Measurements from ENCODE around the gene KRTAP10-5.
A peak's percentile ranks its signal among the peaks of the same experiment; 100 is the strongest.

Gene KRTAP10-5

DNA sequence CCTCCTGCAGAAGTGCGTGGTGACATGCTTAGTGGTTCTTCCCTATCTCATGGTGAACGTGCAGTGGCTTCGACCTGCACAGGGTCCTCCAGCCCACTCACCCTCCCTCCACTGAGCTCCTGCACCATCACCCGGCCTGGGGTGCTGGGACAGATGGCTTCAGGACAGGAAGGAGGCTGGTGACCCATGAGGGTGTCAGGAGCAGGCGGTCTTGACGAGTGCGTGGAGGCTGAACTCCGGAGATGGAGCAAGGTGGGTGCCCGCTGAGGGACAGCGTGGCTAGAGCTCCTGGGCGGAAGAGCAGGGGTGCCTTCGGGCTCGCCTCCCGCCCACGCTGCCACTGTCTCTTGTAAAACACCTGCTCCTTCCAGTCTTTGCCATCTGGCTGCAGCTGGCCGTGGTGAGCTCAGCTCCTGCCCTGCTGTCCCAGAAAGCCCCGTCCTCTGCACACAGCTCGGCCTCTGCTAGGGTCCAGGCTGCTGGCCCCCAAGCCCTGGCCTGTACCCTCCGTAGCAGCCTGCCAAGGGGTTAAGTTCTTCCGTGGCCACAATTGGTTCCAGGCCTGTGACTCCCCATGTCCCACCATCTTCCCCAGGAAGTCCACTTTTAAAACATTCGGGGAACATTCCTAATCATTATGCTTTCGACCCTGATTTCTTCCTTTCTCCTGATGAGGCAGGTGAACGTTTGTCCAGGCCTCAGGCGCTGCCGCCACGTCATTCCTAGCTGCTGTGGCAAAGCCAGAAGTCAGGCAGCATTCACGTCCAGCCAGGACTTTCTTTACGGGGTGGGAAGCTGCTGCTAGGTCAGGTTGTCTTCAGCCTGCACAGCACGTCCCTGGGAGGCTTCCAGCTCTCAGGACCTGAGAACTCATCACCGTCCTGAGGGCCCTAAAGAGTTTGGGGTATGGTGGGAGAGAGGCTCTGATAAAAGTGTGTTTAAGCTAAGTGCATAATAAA lies 48.5 kb downstream of the KRTAP10-5 start:
- Histone ChIP-seq H3K4me1 (ENCODE audit: control insufficient read depth in 2 of 2, insufficient read depth in 1 of 2, low read depth in 1 of 2, low read length in 2 of 2) (no peaks in the 10 kb centered on the region), H2BK5ac (ENCODE audit: low read length) (peak overlapping the region; percentile 42), H2BK120ac (ENCODE audit: low read depth, low read length) (no peak overlapping the region), H3K4me2 (ENCODE audit: insufficient read depth, low read length, poor library complexity, severe bottlenecking) (no peak overlapping the region), H3K9me3 (replicated peaks in 1 of 2; ENCODE audit: control insufficient read depth in 2 of 2, insufficient read depth in 1 of 2, low read depth in 1 of 2, low read length in 2 of 2) (peaks cover 0 to 1% of the 10 kb centered on the region in 2 donors), H2AK5ac (ENCODE audit: low read depth, low read length) (peak overlapping the region; percentile 86), H3K4me3 (ENCODE audit: low read length in 2 of 2) (peak overlapping the region in 1 of 2 donors; percentile 41), H2BK12ac (ENCODE audit: low read length) (no peak overlapping the region), H3K14ac (ENCODE audit: low read length) (peak overlapping the region; percentile 47), H4K8ac (ENCODE audit: low read depth, low read length) (no peak overlapping the region), H3K79me1 (ENCODE audit: low read depth, low read length) (no peaks in the 10 kb centered on the region), H3K23ac (ENCODE audit: low read depth, low read length, poor library complexity) (peak overlapping the region; percentile 40), H3K18ac (ENCODE audit: low read length) (peak overlapping the region; percentile 82), H3K9ac (ENCODE audit: low read depth, low read length, poor library complexity) (no peak overlapping the region), H3K27ac (replicated peaks; ENCODE audit: low read length) (no peak overlapping the region), H3K36me3 (replicated peaks in 1 of 2; ENCODE audit: control insufficient read depth in 2 of 2, insufficient read depth in 2 of 2, low read length in 2 of 2) (no peaks in the 10 kb centered on the region), H3K4ac (ENCODE audit: low read length) (peak overlapping the region; percentile 38), H3K27me3 (ENCODE audit: control insufficient read depth in 3 of 3, insufficient read depth in 3 of 3, low read depth in 1 of 3, low read length in 3 of 3) (peaks cover 0 to 28% (median 0%) of the 10 kb centered on the region in 3 experiments), H2BK15ac (ENCODE audit: low read length) (peak overlapping the region; percentile 54), H2AFZ (ENCODE audit: low read length) (no peak overlapping the region), H4K91ac (ENCODE audit: low read depth, low read length, poor library complexity) (peak overlapping the region; percentile 22)
- DNase-seq (ENCODE audit: low spot score): no peak
- WGBS, 2 donors (ENCODE audit: extremely low coverage in 2 of 2, insufficient read length in 2 of 2, insufficient replicate concordance in 1 of 2): no CpG with 5 or more reads among the region's 30 CpGs

DNA sequence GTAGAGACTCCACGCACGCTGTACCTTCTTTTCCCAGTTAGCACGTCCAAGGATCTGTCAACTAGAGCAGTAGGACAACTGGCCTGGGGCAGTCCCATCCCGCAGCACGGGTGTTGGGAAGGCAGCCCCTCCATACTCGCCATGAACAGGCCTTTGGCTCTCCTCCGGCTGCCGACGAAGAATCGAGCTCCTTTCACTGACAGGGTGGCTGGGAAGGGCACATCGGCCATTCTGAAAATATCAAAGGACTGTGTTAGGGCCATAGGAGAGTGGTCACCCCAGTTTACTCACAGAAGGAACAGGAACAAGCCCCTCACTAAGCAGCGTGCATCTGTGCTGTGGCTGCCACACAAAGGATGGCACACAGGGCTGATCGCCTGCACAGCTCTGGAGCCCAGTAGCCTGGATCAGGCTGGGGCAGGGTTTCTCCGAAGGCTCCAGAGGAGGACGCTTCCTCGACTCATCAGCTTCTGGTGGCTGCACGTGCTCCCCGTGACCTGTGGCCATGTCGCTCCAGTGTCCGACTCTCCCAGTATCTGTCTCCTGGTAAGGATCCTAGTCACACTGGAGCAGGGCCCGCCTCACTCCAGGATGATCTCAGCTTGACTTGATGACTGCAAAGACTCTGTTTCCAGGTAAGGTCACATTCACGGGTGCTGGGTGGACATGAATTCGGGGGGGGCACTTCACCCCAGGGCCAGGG lies 49.4 kb downstream of the KRTAP10-5 start:
- H3K18ac ChIP-seq (ENCODE audit: low read length): peak overlapping the region; percentile 59
- peaks cover 0 to 21% (median 0%) of the 10 kb centered on the region in 3 experiments for H3K27me3 ChIP-seq (ENCODE audit: control insufficient read depth in 3 of 3, insufficient read depth in 3 of 3, low read depth in 1 of 3, low read length in 3 of 3)
- no peak overlapping the region for H2BK5ac ChIP-seq (ENCODE audit: low read length)
- no peaks in the 10 kb centered on the region for H3K4me1 ChIP-seq (ENCODE audit: control insufficient read depth in 2 of 2, insufficient read depth in 1 of 2, low read depth in 1 of 2, low read length in 2 of 2)
- no peak overlapping the region for H3K4ac ChIP-seq (ENCODE audit: low read length)
- no peak overlapping the region for H2AFZ ChIP-seq (ENCODE audit: low read length)
- H3K4me2 ChIP-seq (ENCODE audit: insufficient read depth, low read length, poor library complexity, severe bottlenecking): no peak overlapping the region
- no peaks in the 10 kb centered on the region for H3K36me3 ChIP-seq (replicated peaks in 1 of 2; ENCODE audit: control insufficient read depth in 2 of 2, insufficient read depth in 2 of 2, low read length in 2 of 2)
- peak overlapping the region; percentile 22 for H4K91ac ChIP-seq (ENCODE audit: low read depth, low read length, poor library complexity)
- WGBS, 2 donors (ENCODE audit: extremely low coverage in 2 of 2, insufficient read length in 2 of 2, insufficient replicate concordance in 1 of 2): no CpG with 5 or more reads among the region's 23 CpGs
- H2BK120ac ChIP-seq (ENCODE audit: low read depth, low read length): no peak overlapping the region
- H3K14ac ChIP-seq (ENCODE audit: low read length): no peak overlapping the region
- no peak overlapping the region for H3K4me3 ChIP-seq (ENCODE audit: low read length in 2 of 2)
- H3K23ac ChIP-seq (ENCODE audit: low read depth, low read length, poor library complexity): peak overlapping the region; percentile 40
- DNase-seq (ENCODE audit: low spot score): no peak
- H3K27ac ChIP-seq (replicated peaks; ENCODE audit: low read length): no peak overlapping the region
- no peak overlapping the region for H3K9ac ChIP-seq (ENCODE audit: low read depth, low read length, poor library complexity)
- peak overlapping the region; percentile 29 for H4K8ac ChIP-seq (ENCODE audit: low read depth, low read length)
- peak overlapping the region; percentile 54 for H2BK15ac ChIP-seq (ENCODE audit: low read length)
- H3K79me1 ChIP-seq (ENCODE audit: low read depth, low read length): no peaks in the 10 kb centered on the region
- H2BK12ac ChIP-seq (ENCODE audit: low read length): no peak overlapping the region
- H2AK5ac ChIP-seq (ENCODE audit: low read depth, low read length): peak overlapping the region; percentile 86
- H3K9me3 ChIP-seq (replicated peaks in 1 of 2; ENCODE audit: control insufficient read depth in 2 of 2, insufficient read depth in 1 of 2, low read depth in 1 of 2, low read length in 2 of 2): peaks cover 0 to 1% of the 10 kb centered on the region in 2 donors

DNA sequence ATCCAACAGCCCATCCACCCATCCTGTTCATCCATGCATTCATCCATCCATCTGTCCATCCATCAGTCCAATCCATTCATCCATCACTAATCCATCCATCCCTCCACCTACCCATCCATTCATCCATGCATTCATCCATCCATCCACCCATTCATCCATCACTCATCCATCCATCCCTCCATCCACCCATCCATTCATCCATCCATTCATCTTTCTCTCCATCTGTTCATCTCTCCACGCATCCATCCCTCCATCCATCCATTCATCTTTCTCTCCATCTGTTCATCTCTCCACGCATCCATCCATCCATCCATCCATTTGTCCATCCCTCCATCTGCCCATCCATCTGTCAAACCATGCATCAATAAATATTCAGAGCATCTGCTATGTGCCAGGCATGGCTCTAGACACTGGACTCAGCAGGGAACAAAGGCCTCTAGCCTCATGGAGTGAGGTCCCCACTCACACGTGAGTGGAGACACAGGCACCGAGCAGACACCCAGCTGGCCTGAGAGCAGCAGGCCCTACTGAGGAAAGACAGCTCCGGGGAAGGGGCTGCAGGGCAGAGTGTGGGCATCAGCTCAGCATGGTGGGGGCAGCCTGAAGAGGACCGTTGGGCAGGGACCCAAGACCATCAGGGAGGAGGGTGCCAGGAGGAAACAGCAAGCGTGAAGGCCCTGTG lies 50.0 kb downstream of the KRTAP10-5 start:
- H4K91ac ChIP-seq (ENCODE audit: low read depth, low read length, poor library complexity): no peak overlapping the region
- peaks cover 0 to 1% of the 10 kb centered on the region in 2 donors for H3K9me3 ChIP-seq (replicated peaks in 1 of 2; ENCODE audit: control insufficient read depth in 2 of 2, insufficient read depth in 1 of 2, low read depth in 1 of 2, low read length in 2 of 2)
- H2BK5ac ChIP-seq (ENCODE audit: low read length): no peak overlapping the region
- no peak overlapping the region for H4K8ac ChIP-seq (ENCODE audit: low read depth, low read length)
- no peak overlapping the region for H3K14ac ChIP-seq (ENCODE audit: low read length)
- no peak overlapping the region for H3K4ac ChIP-seq (ENCODE audit: low read length)
- no peak overlapping the region for H2AFZ ChIP-seq (ENCODE audit: low read length)
- H3K79me1 ChIP-seq (ENCODE audit: low read depth, low read length): no peaks in the 10 kb centered on the region
- no peaks in the 10 kb centered on the region for H3K4me1 ChIP-seq (ENCODE audit: control insufficient read depth in 2 of 2, insufficient read depth in 1 of 2, low read depth in 1 of 2, low read length in 2 of 2)
- H3K23ac ChIP-seq (ENCODE audit: low read depth, low read length, poor library complexity): peak overlapping the region; percentile 22
- H3K4me2 ChIP-seq (ENCODE audit: insufficient read depth, low read length, poor library complexity, severe bottlenecking): no peak overlapping the region
- no peaks in the 10 kb centered on the region for H3K36me3 ChIP-seq (replicated peaks in 1 of 2; ENCODE audit: control insufficient read depth in 2 of 2, insufficient read depth in 2 of 2, low read length in 2 of 2)
- DNase-seq (ENCODE audit: low spot score): no peak
- H3K4me3 ChIP-seq (ENCODE audit: low read length in 2 of 2): no peak overlapping the region
- H3K9ac ChIP-seq (ENCODE audit: low read depth, low read length, poor library complexity): no peak overlapping the region
- no peak overlapping the region for H3K18ac ChIP-seq (ENCODE audit: low read length)
- H3K27me3 ChIP-seq (ENCODE audit: control insufficient read depth in 3 of 3, insufficient read depth in 3 of 3, low read depth in 1 of 3, low read length in 3 of 3): peaks cover 0 to 19% (median 0%) of the 10 kb centered on the region in 3 experiments
- H2BK120ac ChIP-seq (ENCODE audit: low read depth, low read length): no peak overlapping the region
- H2BK15ac ChIP-seq (ENCODE audit: low read length): no peak overlapping the region
- H2AK5ac ChIP-seq (ENCODE audit: low read depth, low read length): no peak overlapping the region
- H2BK12ac ChIP-seq (ENCODE audit: low read length): no peak overlapping the region
- 100% methylated on average over 1 of the region's 7 CpGs for WGBS, 2 donors (ENCODE audit: extremely low coverage in 2 of 2, insufficient read length in 2 of 2, insufficient replicate concordance in 1 of 2)
- H3K27ac ChIP-seq (replicated peaks; ENCODE audit: low read length): no peak overlapping the region

Data from neuronal stem cell (in vitro differentiated cells).